ENCODE data around the gene THAP2. TPM values are rescaled to one million over a fixed set of nuclear protein-coding genes. Genes with fewer than 3 reads are reported as not detected.

THAP2 gene
- total RNA-seq, 2 donors from 2014 or later: 2.4 to 4.8 TPM

DNA sequence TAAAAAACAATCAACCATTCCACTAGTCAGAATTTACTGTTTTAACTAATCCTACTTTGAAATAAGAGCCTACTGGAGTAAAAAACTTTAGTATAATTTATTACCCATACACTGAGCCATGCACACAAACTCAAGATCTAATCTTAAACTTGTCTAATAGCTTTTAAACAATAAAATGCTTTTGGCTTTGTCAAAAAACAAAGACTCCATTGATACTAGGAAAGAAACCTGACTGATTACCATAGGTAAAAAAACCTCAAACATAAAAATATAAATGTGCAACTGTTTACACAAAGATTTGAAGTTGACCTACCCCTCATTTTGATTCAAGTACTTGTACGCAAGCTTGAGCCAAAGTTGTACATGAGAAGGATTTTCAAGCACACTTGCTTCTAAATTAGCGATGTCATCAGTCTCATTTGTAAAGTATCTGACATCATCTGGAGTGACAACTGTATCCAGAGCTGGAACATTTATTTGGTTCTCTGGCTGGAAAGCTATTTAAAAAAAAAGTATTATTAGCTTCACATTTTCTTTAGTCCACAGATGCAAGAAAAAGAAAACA lies 36.6 kb upstream of the THAP2 start:
- no peak overlapping the region for H3K27ac ChIP-seq
- no peaks in the 10 kb centered on the region for H3K27me3 ChIP-seq (replicated peaks; ENCODE audit: insufficient read depth)
- intact Hi-C loops (cut with DNase I): no loop called here
- H3K4me1 ChIP-seq (replicated peaks): no peaks in the 10 kb centered on the region
- WGBS: 48% methylated on average over 2 of the region's 2 CpGs
- no peak overlapping the region for H3K4me3 ChIP-seq
- H3K9me3 ChIP-seq: no peaks in the 10 kb centered on the region
- no peak for DNase-seq (ENCODE audit: low spot score)
- TF ChIP-seq POLR2A (IDR thresholded peaks at IDR 0.05): no peak
- no peak for TF ChIP-seq CTCF (IDR thresholded peaks at IDR 0.05)
- TF ChIP-seq POLR2AphosphoS5 (IDR thresholded peaks at IDR 0.05): no peak
- peaks cover 0 to 4% of the 10 kb centered on the region in 2 donors for H3K36me3 ChIP-seq

DNA sequence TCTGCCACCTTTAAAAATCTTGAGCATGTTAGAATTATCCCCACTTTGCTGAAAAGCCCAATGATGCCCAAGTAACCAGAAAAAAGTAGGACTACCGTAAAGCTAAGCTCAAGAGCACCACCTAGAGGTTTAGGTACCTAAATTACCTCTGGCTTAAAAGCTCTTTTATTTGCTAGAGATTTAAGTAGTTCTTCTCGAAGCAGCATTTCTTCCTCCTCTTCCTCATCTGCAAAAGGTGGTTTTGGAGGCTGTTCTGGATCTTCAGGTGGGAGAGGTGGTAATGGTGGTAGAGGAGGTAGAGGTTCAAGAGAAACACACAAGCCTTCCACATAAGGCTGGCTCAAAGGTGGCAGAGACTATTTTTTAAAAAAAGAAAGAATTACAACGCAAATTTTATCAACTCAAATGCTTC lies 27.4 kb upstream of the THAP2 start:
- intact Hi-C loops (cut with DNase I): no loop called here
- peak; percentile 6 for DNase-seq (ENCODE audit: low spot score)
- no peaks in the 10 kb centered on the region for H3K9me3 ChIP-seq
- no peaks in the 10 kb centered on the region for H3K36me3 ChIP-seq
- H3K27ac ChIP-seq: no peak overlapping the region
- H3K4me1 ChIP-seq (replicated peaks): no peaks in the 10 kb centered on the region
- 33% methylated on average over 3 of the region's 3 CpGs for WGBS
- H3K27me3 ChIP-seq (replicated peaks; ENCODE audit: insufficient read depth): no peaks in the 10 kb centered on the region
- TF ChIP-seq POLR2AphosphoS5 (IDR thresholded peaks at IDR 0.05) (no peak), CTCF (IDR thresholded peaks at IDR 0.05) (peak; percentile 49 to 64 (median 60)), POLR2A (IDR thresholded peaks at IDR 0.05) (no peak)
- H3K4me3 ChIP-seq: no peak overlapping the region

- H3K27me3 ChIP-seq (replicated peaks; ENCODE audit: insufficient read depth): no peaks in the 10 kb centered on the region
- intact Hi-C loops (cut with DNase I): no loop called here
- TF ChIP-seq CTCF (IDR thresholded peaks at IDR 0.05) (no peak), POLR2AphosphoS5 (IDR thresholded peaks at IDR 0.05) (no peak), POLR2A (IDR thresholded peaks at IDR 0.05) (no peak)
- DNase-seq (ENCODE audit: low spot score): no peak
- H3K27ac ChIP-seq: no peak overlapping the region
- H3K4me3 ChIP-seq: no peak overlapping the region
- no peaks in the 10 kb centered on the region for H3K4me1 ChIP-seq (replicated peaks)
- H3K9me3 ChIP-seq: no peaks in the 10 kb centered on the region
- no peaks in the 10 kb centered on the region for H3K36me3 ChIP-seq
Measured at GRCh38 chr12:71638499-71638898, 25.6 kb upstream of the THAP2 start.

DNA sequence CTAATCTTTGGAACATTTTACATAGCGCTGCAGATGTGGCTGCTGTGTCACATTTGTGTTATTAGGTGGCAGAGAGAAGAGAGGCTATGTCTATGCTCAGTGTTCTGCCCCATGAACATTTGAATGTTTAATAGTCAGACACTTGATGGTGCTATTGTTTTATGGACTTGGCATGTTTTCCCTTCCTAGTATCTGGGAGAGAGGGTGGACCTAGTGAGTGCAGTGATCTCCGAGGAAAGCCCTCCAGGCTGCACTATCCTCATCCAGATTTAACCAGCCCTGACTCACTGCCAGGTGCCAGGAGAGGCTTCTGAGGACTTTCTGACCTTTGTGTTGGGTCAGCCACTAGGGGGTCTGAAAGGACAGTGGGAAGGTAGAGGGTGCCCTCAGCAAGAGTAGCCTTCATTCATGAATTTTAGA lies 24.8 kb upstream of the THAP2 start:
- no peak overlapping the region for H3K27ac ChIP-seq
- H3K9me3 ChIP-seq: no peaks in the 10 kb centered on the region
- DNase-seq (ENCODE audit: low spot score): no peak
- intact Hi-C loops (cut with DNase I): no loop called here
- H3K27me3 ChIP-seq (replicated peaks; ENCODE audit: insufficient read depth): no peaks in the 10 kb centered on the region
- H3K4me3 ChIP-seq: no peak overlapping the region
- no peak for TF ChIP-seq POLR2AphosphoS5 (IDR thresholded peaks at IDR 0.05)
- TF ChIP-seq CTCF (IDR thresholded peaks at IDR 0.05): no peak
- TF ChIP-seq POLR2A (IDR thresholded peaks at IDR 0.05): no peak
- no peaks in the 10 kb centered on the region for H3K36me3 ChIP-seq
- H3K4me1 ChIP-seq (replicated peaks): no peaks in the 10 kb centered on the region
- WGBS: 64% methylated on average over 2 of the region's 2 CpGs

DNA sequence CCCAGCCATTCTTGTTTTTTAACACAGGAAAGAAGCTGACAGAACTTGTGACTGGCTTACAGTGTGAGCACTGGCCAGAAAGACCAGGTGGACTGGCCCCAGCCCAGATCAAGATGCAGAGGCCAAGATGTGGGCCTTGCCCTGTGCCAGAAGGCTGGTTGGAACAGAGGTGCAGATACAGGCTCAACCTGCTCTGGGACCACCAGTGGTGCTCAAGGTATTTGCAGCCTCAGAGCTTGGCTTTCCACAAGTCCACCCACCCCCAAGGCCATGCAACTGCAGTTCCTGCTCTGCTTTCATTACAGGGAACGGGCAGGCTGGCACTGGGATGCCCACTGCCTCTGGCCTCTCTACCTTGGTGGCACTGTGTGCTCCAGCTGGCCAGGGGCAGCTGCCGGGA lies 23.8 kb upstream of the THAP2 start:
- DNase-seq (ENCODE audit: low spot score): no peak
- Histone ChIP-seq H3K9me3 (no peaks in the 10 kb centered on the region), H3K36me3 (no peaks in the 10 kb centered on the region), H3K4me3 (no peak overlapping the region), H3K4me1 (replicated peaks) (no peaks in the 10 kb centered on the region), H3K27ac (no peak overlapping the region), H3K27me3 (replicated peaks; ENCODE audit: insufficient read depth) (no peaks in the 10 kb centered on the region)
- TF ChIP-seq CTCF (IDR thresholded peaks at IDR 0.05) (no peak), POLR2A (IDR thresholded peaks at IDR 0.05) (no peak), POLR2AphosphoS5 (IDR thresholded peaks at IDR 0.05) (no peak)
- 79% methylated on average over 2 of the region's 2 CpGs for WGBS
- intact Hi-C loops (cut with DNase I): loop anchor here (10.0 kb wide), 1 partner anchor 226 kb away; no protein-coding TSS in a partner anchor
